GM23338 (cell line): Measurements from ENCODE around the gene ARPP21.

Source experiments
- CREB1 ChIP-seq: fragments of 250-450 bp; sonication (Bioruptor Pico); IDR thresholded peaks from 2 replicates; pipeline ENCODE4 v1.5.0; 2020; ENCODE audit warnings: low read depth, mild to moderate bottlenecking, moderate library complexity
- CTCF ChIP-seq, 2 experiments: fragments of 200-600 bp in 1 of 2; sonication (generic) in 1 of 2; conservative IDR thresholded peaks; 2 replicates each; pipeline versions ENCODE4 v1.5.1 to v1.6.1; 2016 to 2017; ENCODE audit warnings: antibody characterized with exemption in 2 of 2, low read depth in 2 of 2, mild to moderate bottlenecking in 2 of 2, moderate library complexity in 1 of 2
- ETS1 ChIP-seq: IDR thresholded peaks from 2 replicates; pipeline ENCODE4 v1.6.1; 2016; ENCODE audit warnings: antibody characterized with exemption
- EZH2 ChIP-seq: fragments of 200-600 bp; sonication (generic); IDR thresholded peaks from one replicate; pipeline ENCODE4 v1.8.0; 2017; ENCODE audit warnings: antibody characterized with exemption, mild to moderate bottlenecking, low read depth; ENCODE audit not compliant: unreplicated experiment
- EZH2phosphoT487 ChIP-seq: fragments of 200-600 bp; sonication (generic); IDR thresholded peaks from one replicate; pipeline ENCODE4 v1.8.1; 2018; ENCODE audit warnings: antibody characterized with exemption; ENCODE audit not compliant: unreplicated experiment
- JUNB ChIP-seq: IDR thresholded peaks from one replicate; pipeline ENCODE4 v1.6.1; 2016; ENCODE audit warnings: antibody characterized with exemption; ENCODE audit not compliant: unreplicated experiment
- NANOG ChIP-seq: IDR thresholded peaks from 2 replicates; pipeline ENCODE4 v1.6.1; 2016; ENCODE audit warnings: antibody characterized with exemption, borderline replicate concordance
- POLR2AphosphoS5 ChIP-seq: IDR thresholded peaks from 2 replicates; pipeline ENCODE4 v1.6.1; 2016; ENCODE audit warnings: antibody characterized with exemption, low read depth
- REST ChIP-seq: IDR thresholded peaks from one replicate; pipeline ENCODE4 v1.6.1; 2018; ENCODE audit warnings: antibody characterized with exemption; ENCODE audit not compliant: unreplicated experiment
- STAT1 ChIP-seq: IDR thresholded peaks from one replicate; pipeline ENCODE4 v1.6.1; 2016; ENCODE audit warnings: antibody characterized with exemption; ENCODE audit not compliant: unreplicated experiment
- ZNF114 ChIP-seq: fragments of 250-450 bp; sonication (Bioruptor Pico); IDR thresholded peaks from 2 replicates; pipeline ENCODE4 v1.5.0; 2020; ENCODE audit warnings: mild to moderate bottlenecking, moderate library complexity
- ZNF331 ChIP-seq: fragments of 250-450 bp; sonication (Bioruptor Pico); IDR thresholded peaks from 2 replicates; pipeline ENCODE4 v1.5.0; 2020; ENCODE audit warnings: low read depth, mild to moderate bottlenecking, moderate library complexity

DNA sequence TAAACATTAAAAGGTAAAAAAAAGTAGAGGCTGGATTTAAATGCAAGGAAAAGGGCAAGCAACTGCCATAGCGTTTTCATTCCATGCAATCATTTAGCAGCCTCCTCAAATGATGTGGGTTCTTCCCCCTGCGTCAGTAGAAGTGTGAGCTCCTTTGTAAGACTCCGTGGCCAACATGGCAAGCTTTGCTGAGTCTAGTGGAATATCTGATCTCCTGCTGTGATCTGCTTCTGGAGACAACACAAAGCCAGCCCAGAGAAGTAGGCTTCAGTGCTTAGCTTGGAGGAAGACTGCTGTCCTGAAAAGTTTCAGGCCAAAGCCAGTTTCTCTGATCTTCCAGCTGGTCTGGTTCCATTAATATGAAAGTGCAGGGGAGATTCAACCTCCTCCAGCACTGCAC, 70.4 kb downstream of the ARPP21 start:
- no peak for TF ChIP-seq CTCF (conservative IDR thresholded peaks at IDR 0.05; ENCODE audit: low read depth in 2 of 2)
- no peak for TF ChIP-seq EZH2phosphoT487
- TF ChIP-seq POLR2AphosphoS5 = no peak
- TF ChIP-seq CREB1 = no peak
- TF ChIP-seq EZH2 = no peak
- TF ChIP-seq REST = no peak
- no peak for TF ChIP-seq JUNB
- TF ChIP-seq ZNF114 (CRISPR knock-in tag) = no peak
- no peak for TF ChIP-seq ETS1
- no peak for TF ChIP-seq NANOG
- no peak for TF ChIP-seq STAT1
- no peak for TF ChIP-seq ZNF331 (CRISPR knock-in tag)
